ENCODE results near the gene CXCL14.

The CXCL14 gene

DNA sequence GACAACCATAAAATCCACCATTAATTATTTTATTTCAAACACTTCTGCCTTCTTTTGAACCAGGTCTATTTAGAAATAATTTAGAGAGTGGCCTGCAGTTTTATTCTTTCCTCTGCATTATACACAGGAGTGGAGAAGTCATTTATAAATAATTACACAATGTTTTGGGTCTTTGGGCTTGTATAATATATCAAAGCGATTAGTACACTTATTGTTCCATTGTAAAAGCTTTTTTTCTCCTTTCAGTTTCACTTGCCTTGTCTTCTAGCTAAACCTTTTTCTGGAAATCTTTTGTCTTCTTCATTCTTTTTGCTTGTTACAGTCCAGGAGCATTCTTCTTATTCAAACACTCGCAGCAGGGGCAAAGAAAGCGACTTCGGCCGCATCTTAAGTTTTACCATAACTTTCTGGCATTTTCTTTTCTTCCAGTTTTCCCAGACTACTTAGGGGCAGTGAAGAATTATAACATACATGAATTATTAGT, 35.7 kb downstream of the CXCL14 start:
- no peak for DNase-seq (ENCODE audit: low spot score)

DNA sequence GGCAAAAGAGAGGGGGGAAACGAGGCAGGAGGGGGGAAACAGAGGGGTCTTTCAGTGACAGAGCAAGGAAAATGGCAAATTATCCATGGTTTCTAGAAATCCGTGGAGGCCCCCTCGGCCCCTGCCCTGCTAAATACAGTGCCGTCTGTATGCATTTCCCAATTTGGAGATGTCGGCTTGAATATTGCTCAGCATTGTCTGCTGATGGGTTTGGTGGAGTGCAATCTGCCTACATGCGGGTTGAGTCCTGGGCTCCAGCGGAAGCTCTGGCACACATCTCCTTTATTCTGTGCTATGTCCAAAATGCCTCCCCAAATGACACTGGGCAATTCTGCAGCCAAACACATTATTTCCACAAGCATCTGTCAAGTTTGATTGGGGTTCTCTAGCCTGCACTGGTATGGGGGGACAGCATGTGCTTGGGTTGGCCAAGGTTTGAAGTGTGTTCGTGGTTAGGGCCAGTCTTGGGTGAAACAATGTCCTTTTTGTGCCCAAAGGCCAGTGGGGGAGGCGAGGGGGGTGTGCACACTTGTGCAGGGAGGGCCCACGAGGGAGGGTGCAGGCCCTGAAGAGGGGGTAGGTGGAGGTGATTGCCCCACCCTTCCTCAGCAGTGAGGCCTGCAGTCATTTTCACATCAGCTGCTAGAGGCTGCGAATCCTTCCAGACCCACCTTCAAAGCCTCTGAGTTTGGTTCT, 36.8 kb downstream of the CXCL14 start:
- DNase-seq (ENCODE audit: low spot score) = peak; percentile 42

DNA sequence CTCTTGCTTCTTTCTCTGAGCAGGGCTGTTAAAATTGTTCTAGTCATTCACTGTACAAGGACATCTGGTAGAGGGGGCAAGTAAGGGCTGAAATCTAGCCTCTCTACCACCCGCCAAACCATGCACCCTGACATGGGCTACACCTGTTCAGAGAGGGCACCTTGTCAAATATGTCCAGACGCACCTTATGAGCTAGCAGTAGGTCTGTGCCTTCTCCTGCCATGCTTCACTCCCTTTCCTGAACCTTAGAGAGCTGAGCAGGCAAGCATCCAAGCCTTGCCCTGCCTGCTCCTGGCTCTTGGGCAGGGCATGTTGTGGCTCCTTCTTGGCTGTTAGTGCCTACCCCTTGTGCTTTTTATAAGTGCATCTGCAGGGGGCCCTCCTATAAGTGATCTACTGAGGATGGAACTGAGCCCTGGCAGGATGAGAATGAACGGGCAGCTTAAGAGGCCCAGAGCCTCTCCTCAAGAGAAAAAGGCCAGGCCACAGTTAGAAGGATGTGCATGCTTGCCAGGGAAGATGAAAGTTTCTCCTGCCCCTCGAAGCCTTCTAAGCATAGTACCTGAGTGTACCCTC, 39.3 kb downstream of the CXCL14 start:
- peak; percentile 27 for DNase-seq (ENCODE audit: low spot score)

DNA sequence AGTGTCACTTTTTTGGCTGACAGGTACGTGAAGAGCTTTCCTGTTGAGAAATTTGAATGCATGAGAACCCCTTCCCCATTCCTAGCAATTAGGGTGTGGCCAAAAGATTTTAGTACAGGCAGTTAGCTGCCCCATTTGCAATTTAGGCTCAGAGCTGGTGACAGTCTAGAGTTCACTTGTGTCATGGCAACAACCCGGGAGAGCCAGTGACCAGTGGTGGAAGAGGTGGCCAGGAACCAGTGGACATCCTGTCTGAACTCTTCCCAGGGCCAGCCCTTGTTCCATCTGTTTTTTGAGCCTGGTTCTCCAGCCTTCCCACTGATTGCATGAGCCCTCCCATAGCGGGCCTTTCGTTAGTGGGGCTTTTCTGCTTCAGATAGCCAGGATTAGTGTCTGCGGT, 40.5 kb downstream of the CXCL14 start:
- DNase-seq (ENCODE audit: low spot score) = peak; percentile 33

DNA sequence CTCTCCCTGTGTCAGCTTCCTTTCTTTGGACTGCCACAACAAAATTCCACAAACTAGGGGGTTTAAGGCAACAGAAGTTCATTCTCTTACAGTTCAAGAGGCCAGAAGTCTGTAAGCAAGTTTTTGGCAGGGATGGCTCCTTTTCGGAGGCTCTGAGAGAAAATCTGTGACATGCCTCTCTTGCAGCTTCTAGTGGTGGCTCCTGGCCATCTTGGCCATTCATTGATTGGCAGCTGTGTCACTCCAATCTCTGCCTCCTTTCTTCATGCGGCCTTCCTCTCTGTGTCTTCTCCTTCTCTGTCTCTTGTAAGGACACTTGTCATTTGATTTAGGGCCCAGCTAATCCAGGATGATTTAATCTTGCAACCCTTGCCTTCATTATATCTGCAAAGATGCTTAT, 41.0 kb downstream of the CXCL14 start:
- DNase-seq (ENCODE audit: low spot score) = no peak

DNA sequence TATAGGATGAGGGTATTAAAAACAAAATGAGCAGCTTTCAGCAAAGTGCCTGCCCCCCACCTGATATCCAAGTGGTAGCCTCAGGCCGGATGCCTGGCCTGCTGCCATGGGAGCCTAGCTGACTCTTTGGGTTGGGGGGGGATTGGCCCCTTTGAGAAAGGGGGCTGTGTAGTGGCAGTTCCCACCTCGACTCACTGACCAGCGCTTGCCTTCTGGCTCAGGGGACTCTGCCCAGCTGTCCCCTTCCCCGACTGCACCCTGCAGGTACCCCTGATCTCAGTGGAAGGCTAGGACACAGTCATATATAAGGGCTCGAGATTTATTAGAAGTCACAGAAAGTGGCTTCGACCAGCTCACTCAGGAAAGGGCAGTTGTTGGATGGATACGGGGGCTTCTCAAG, 41.5 kb downstream of the CXCL14 start:
- no peak for DNase-seq (ENCODE audit: low spot score)

DNA sequence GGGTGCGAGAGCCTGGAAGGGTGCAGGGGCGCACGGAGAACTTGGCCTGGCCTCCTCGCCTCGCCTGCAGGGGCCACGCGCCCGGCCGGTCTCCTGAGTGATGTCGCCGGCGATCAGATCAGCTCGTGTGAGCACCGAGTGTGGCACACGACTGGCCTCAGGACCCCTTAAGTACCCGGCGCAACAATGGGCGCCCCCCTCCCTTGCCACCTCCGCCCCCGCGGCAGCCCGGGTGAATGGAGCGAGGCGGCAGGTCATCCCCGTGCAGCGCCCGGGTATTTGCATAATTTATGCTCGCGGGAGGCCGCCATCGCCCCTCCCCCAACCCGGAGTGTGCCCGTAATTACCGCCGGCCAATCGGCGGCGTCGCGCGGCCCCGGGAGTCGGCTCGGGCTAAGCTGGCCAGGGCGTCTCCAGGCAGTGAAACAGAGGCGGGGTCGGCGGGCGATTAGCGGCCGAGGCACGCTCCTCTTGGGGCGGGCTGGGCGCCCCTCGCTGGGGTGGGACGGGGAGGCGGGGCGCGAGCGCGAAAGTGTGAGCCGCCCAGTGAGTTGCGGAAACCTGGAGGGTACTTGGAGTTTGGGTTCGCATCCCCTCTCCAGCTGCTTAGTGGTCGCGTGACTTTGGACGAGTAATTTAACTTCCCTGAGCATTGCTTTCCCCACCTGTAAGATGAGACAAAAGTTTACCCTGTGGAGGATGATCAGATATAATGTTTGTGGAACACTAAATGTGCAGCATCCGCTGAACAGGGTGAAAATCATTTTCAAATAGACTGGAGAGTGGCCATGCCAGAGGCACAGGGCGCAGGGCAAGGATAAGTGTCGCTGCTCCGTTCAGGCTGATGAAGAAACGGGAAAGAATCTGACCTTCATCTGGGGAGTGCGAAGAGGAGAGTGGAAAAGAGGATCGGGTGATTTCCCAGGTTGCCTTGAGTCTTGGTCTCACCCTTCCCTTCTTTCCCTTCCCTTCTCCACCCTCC, 42.7 kb downstream of the CXCL14 start, which contains the start of gene NEUROG1:
Gene NEUROG1 (minus strand): TSS at position 145 of the 982 bp plus-strand sequence. CDS start 274 bp downstream, outside the sequence.
- DNase-seq (ENCODE audit: low spot score) = peak; percentile 92

DNA sequence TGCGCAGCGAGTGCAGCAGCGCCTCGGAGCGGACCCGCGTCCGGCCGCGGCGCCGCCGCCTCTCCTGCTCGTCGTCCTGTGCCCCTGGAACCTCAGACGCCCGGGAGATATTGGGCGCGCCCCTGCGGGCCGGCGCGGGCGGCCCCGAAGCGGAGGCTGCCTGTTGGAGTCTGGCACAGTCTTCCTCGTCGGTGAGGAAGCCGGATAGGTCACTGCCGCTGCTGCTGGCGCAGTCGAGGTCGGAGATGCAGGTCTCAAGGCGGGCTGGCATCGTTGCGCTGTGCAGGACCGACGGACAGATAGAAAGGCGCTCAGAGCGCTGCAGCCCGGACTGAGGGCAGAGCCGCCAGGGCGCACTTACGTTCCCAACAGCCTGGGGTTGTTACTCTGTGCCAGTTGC, 43.4 kb downstream of the CXCL14 start:
- peak; percentile 66 for DNase-seq (ENCODE audit: low spot score)

DNA sequence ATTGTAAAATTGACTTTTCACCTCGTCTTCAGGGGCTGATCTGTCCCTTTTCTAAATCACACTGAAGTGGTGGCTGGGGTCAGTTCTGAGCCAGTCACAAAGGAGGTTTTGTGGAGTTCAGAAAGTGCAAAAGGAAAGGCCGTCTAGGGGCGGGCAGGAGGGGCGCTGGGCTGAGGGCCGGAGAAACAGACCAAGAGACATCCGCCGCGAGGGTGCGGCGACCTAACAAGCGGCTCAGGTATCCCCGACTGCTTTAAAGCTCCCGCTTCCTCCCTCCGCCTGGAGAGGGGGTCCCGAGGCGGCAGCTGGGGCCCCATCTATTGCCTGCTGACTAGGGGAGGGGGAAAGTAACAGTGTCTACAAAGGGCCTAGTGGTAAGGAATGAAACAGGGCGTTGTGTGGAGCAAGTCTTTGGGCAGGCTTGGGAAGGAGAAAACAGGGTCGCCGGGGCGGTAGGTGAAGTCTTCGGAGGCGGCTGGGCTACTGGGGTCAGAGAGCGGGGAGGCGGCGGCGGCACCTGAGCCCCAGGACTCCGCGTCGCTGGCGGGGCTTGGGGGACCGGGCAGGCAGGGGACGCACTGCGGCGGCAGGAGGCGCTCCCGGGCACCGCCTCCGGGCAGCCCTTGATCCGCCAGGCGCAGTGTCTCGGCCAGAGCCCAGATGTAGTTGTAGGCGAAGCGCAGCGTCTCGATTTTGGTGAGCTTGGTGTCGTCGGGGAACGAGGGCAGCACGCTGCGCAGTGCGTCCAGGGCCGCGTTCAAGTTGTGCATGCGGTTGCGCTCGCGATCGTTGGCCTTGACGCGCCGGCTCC, 44.0 kb downstream of the CXCL14 start:
- DNase-seq (ENCODE audit: low spot score) = peak; percentile 78

DNA sequence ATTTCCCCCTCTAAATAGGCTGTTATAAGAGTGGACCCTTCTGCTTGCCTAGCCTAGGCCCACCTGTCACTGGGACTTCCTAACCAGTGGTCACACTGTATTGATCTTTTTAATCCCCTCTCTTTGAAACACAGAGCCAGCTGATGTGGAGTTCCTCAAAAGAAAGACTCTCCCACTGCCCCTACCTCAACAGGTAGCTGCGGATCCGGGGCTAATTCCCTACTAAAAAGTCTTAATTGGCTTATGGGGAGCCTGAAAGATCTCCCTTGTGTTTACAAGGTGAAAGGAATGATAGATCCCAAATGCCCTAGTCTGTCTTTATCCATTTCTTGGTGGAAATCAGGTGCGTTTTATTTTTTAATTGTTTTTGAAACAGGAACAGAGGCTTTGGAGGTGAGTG, 45.0 kb downstream of the CXCL14 start:
- peak; percentile 42 for DNase-seq (ENCODE audit: low spot score)

DNA sequence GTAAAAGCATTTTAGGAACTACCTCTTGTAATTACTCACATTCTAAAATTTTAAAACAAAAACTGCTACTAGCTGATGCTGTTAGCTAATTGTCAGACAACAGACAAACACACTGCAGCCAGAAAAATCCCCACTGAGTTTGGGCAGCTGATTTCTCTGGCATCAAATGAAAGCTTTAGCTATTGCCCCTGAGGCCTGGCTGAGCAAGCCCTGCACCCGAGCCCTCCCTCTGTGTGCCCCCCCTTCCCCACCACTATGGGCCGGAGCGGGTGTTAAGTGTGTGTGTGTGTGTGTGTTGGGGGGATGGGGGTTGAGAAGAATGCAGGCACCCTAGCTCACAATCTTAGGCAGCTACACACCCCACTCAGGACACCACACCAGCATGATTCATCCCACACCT, 45.5 kb downstream of the CXCL14 start:
- peak; percentile 49 for DNase-seq (ENCODE audit: low spot score)

DNA sequence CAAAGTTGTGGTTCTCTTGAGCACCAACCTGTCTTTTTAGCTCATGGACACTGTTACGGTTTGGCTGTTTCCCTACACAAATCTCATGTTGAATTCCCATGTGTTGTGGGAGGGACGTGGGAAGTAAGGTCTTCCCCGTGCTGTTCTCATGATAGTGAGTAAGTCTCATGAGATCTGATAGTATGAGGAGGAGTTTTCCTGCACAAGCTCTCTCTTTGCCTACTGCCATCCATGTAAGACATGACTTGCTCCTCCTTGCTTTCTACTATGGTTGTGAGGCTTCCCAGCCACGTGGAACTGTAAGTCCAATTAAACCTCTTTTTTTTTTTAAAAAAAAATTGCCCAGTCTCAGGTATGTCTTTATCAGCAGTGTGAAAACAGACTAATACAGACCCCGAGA, 49.2 kb downstream of the CXCL14 start:
- peak; percentile 1 for DNase-seq (ENCODE audit: low spot score)

DNA sequence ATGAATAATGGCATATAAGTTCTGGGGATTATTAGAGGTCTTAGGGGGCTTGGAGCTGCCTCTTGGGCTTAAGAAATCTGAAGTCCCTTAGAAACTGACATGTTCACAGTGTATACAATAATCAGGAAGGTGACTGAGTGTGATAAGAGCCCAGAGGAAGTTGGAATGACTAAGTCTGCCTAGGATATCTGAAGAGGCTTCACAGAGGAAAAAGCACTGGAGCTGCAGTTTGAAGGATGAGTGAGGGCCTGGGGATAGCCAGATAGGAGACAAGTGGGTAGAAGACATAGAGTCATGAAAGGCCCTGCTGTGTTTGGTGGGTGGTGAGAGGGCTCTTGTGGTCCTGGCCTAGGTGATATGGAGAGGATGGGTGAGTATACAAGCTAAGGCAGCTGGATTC, 51.9 kb downstream of the CXCL14 start:
- peak; percentile 11 for DNase-seq (ENCODE audit: low spot score)

DNA sequence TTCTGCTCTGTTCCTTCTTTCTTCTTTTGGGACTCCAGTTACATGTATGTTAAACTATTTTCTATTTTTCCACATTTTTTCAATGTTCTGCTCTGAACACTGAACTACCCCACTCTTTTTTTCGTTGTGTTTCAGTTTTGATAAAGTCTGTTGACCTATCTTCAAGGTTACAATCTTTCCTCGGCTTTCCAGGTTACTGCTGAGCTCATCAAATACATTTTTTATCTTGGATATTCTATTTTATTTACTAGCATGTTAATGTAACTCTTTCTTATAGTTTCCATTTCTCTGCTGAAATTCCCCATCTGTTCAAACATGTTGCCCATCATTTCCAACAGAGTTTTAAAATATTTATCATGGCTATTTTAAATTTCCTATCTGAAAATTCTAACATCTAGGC, 56.8 kb downstream of the CXCL14 start:
- no peak for DNase-seq (ENCODE audit: low spot score)

All from ecto neural progenitor cell (in vitro differentiated cells).